B cell (primary cell): ENCODE measurements around the gene RPL32.

Experiments used
- EZH2 ChIP-seq: IDR thresholded peaks from 2 replicates; pipeline ENCODE4 v1.6.1; 2012; ENCODE audit warnings: borderline replicate concordance, low read depth, mild to moderate bottlenecking, moderate library complexity, low read length; ENCODE audit not compliant: insufficient read depth, poor library complexity, severe bottlenecking
- TF ChIP-seq, protein P1 (sequence below): fragments of 200-600 bp; IDR thresholded peaks from one replicate; pipeline ENCODE4 v1.8.0; 2022; ENCODE audit warnings: antibody characterized with exemption, mild to moderate bottlenecking

DNA sequence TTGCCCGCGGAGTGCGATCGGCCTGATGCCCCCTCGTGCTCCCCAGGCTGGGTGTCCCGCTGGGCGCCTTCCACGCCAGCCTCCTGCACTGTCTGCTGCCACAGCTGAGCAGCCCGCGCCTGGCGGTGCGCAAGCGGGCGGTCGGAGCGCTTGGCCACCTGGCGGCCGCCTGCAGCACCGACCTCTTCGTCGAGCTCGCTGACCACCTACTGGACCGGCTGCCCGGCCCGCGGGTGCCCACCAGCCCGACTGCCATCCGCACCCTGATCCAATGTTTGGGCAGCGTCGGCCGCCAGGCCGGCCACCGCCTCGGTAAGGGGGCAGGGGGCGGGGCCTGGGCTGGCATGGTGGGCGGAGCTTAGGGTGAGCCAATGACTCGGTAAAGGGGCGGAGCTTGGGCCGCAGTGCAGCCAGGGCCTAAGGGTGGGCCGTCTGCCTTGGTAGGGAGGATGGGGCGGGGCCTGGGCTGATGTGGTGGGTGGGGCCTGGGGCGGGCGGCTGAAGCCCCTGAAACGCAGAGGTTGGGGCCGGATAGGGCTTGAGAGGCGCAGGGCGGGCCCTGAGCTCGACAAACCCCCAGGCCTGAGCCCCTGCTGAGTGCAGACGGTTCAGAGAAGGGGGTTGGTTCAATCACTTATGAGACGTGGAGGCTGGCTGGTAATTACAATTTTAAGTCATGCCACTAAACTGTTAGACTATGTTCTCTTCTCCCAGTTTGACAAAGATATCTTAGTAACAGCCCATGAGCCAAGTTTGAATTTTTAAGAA, 31.2 kb downstream of the RPL32 start:
- TF ChIP-seq, protein P1, sequence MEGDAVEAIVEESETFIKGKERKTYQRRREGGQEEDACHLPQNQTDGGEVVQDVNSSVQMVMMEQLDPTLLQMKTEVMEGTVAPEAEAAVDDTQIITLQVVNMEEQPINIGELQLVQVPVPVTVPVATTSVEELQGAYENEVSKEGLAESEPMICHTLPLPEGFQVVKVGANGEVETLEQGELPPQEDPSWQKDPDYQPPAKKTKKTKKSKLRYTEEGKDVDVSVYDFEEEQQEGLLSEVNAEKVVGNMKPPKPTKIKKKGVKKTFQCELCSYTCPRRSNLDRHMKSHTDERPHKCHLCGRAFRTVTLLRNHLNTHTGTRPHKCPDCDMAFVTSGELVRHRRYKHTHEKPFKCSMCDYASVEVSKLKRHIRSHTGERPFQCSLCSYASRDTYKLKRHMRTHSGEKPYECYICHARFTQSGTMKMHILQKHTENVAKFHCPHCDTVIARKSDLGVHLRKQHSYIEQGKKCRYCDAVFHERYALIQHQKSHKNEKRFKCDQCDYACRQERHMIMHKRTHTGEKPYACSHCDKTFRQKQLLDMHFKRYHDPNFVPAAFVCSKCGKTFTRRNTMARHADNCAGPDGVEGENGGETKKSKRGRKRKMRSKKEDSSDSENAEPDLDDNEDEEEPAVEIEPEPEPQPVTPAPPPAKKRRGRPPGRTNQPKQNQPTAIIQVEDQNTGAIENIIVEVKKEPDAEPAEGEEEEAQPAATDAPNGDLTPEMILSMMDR, result peak; percentile 92
- no peak for TF ChIP-seq EZH2
